Osteoblast (primary cell): ENCODE data around the gene RBM39. TPM values are rescaled to one million over a fixed set of nuclear protein-coding genes. Genes with fewer than 3 reads are reported as not detected.
"Not testable (repeated sequence)": the region's sequence is repeated elsewhere in the genome, so short reads cannot be mapped to it uniquely, and the experiment has no call there.

Experiments
- DNase-seq: peaks from one replicate; pipeline ENCODE4 v3.0.0; 2011; ENCODE audit warnings: low spot score, mixed read lengths; ENCODE audit not compliant: insufficient read length; ENCODE audit errors: missing footprints
- H2AFZ ChIP-seq: 2 replicates; pipeline ENCODE4 v1.6.0; 2011; ENCODE audit warnings: mild to moderate bottlenecking, low read length
- H3K27ac ChIP-seq: 2 replicates; pipeline ENCODE4 v1.5.1; 2011; ENCODE audit warnings: mild to moderate bottlenecking, low read depth, low read length, moderate library complexity
- H3K27me3 ChIP-seq: 2 replicates; pipeline ENCODE4 v1.6.0; 2012; ENCODE audit warnings: mild to moderate bottlenecking, control low read depth, inconsistent platforms, low read length, moderate library complexity; ENCODE audit not compliant: insufficient read depth
- H3K36me3 ChIP-seq: 2 replicates; pipeline ENCODE4 v1.5.1; 2011; ENCODE audit warnings: mild to moderate bottlenecking, low read length, control low read depth, moderate library complexity; ENCODE audit not compliant: insufficient read depth
- H3K4me1 ChIP-seq: 2 replicates; pipeline ENCODE4 v1.5.1; 2011; ENCODE audit warnings: mild to moderate bottlenecking, low read length, control low read depth, moderate library complexity; ENCODE audit not compliant: insufficient read depth
- H3K4me2 ChIP-seq: 2 replicates; pipeline ENCODE4 v1.6.0; 2011; ENCODE audit warnings: mild to moderate bottlenecking, low read length; ENCODE audit not compliant: insufficient read depth
- H3K4me3 ChIP-seq: fragments of 200-600 bp; sonication (generic); 3 replicates; pipeline ENCODE4 v1.5.1; 2012; ENCODE audit warnings: mild to moderate bottlenecking, low read length, inconsistent platforms; ENCODE audit not compliant: insufficient read depth
- H3K79me2 ChIP-seq: 2 replicates; pipeline ENCODE4 v1.6.0; 2012; ENCODE audit warnings: mild to moderate bottlenecking, low read length, control low read depth, inconsistent platforms; ENCODE audit not compliant: insufficient read depth
- H3K9me3 ChIP-seq: 2 replicates; pipeline ENCODE4 v1.5.1; 2011; ENCODE audit warnings: low read depth, low read length, control low read depth
- H4K20me1 ChIP-seq: 2 replicates; pipeline ENCODE4 v1.6.0; 2012; ENCODE audit warnings: mild to moderate bottlenecking, low read length, control low read depth; ENCODE audit not compliant: insufficient read depth
- CTCF ChIP-seq: IDR thresholded peaks from 2 replicates; pipeline ENCODE4 v1.5.1; 2011; ENCODE audit warnings: mild to moderate bottlenecking, low read depth, low read length, moderate library complexity; ENCODE audit errors: extremely low read depth
- total RNA-seq: library from RNA; depleted of rRNA; stranded (reverse); fragments of >200 nt; gene quantifications from 2 replicates; pipeline ENCODE4 v1.2.3, GENCODE V29; 2012

Gene RBM39
- total RNA-seq, 1 donor, result 300 TPM

- H3K4me2 ChIP-seq, result no peak overlapping the region
- peaks cover 3% of the 10 kb centered on the region for H3K4me1 ChIP-seq
- peaks cover 65% of the 10 kb centered on the region for H4K20me1 ChIP-seq
- H3K36me3 ChIP-seq, result peaks cover 94% of the 10 kb centered on the region
- H3K79me2 ChIP-seq, result peaks cover 95% of the 10 kb centered on the region
- no peak overlapping the region for H3K27ac ChIP-seq
- H2AFZ ChIP-seq, result no peak overlapping the region
- no peaks in the 10 kb centered on the region for H3K9me3 ChIP-seq
- H3K27me3 ChIP-seq, result no peaks in the 10 kb centered on the region
- no peak for DNase-seq
- no peak for TF ChIP-seq CTCF
- no peak overlapping the region for H3K4me3 ChIP-seq
These were observed 17.5 kb downstream of the RBM39 start for GRCh38 chr20:35724321-35725230.

- not testable (repeated sequence) for H3K4me2 ChIP-seq, DNase-seq, H3K27ac ChIP-seq, H3K4me3 ChIP-seq, H3K4me1 ChIP-seq, H2AFZ ChIP-seq, H3K27me3 ChIP-seq, H3K9me3 ChIP-seq
- H4K20me1 ChIP-seq, result peaks cover 66% of the 10 kb centered on the region
- H3K36me3 ChIP-seq, result peaks cover 94% of the 10 kb centered on the region
- H3K79me2 ChIP-seq, result peaks cover 95% of the 10 kb centered on the region
These were observed 18.3 kb downstream of the RBM39 start for GRCh38 chr20:35723652-35724320.

GRCh38 chr20:35723275-35723639, 18.8 kb downstream of the RBM39 start:
- H3K27ac ChIP-seq, H3K4me3 ChIP-seq, H3K4me2 ChIP-seq, H3K9me3 ChIP-seq, DNase-seq, H3K4me1 ChIP-seq, H2AFZ ChIP-seq, H3K27me3 ChIP-seq: not testable (repeated sequence)
- Histone ChIP-seq H4K20me1 (peaks cover 68% of the 10 kb centered on the region), H3K36me3 (peaks cover 95% of the 10 kb centered on the region), H3K79me2 (peaks cover 95% of the 10 kb centered on the region)

GRCh38 chr20:35721621-35722020, 20.4 kb downstream of the RBM39 start:
- Histone ChIP-seq H3K4me3 (no peak overlapping the region), H3K27me3 (no peaks in the 10 kb centered on the region), H3K4me1 (peaks cover 8% of the 10 kb centered on the region), H3K79me2 (peaks cover 98% of the 10 kb centered on the region), H2AFZ (no peak overlapping the region), H3K9me3 (no peaks in the 10 kb centered on the region), H3K36me3 (peaks cover 97% of the 10 kb centered on the region), H3K27ac (no peak overlapping the region), H4K20me1 (peaks cover 80% of the 10 kb centered on the region), H3K4me2 (no peak overlapping the region)
- no peak for DNase-seq
- no peak for TF ChIP-seq CTCF
